Activated CD8-positive, alpha-beta T cell treated with anti-CD3 and anti-CD28 coated beads, Interleukin-2, amount 10 ng/mL, durations not matched to agents 7 days and 5 days (primary cell): ENCODE measurements around the gene TMOD1. TPM values are rescaled to one million over a fixed set of nuclear protein-coding genes. Genes with fewer than 3 reads are reported as not detected.

Experiments
- total RNA-seq, 2 experiments: library from RNA; stranded (reverse); gene quantifications; one replicate each; pipeline ENCODE4 v1.2.3, GENCODE V29; 2021

TMOD1 gene
- total RNA-seq, 2 experiments from 2014 or later, result 0.16 to 0.29 TPM

Other genes starting within 250 kb of the TMOD1 start
- gene CCDC180, start 194.0 kb upstream of the TMOD1 start, total RNA-seq, result 1 to 10 TPM; 3.6 to 5.1 TPM
- gene TDRD7, start 89.6 kb upstream of the TMOD1 start, total RNA-seq, result 1 to 10 TPM; 9.3 to 9.6 TPM
- gene TSTD2, start 131.7 kb downstream of the TMOD1 start, total RNA-seq, result 10 to 100 TPM; 13.0 to 15.6 TPM
- 10 to 100 TPM; 45.1 to 45.9 TPM for gene NCBP1, start 132.2 kb downstream of the TMOD1 start, total RNA-seq
- 10 to 100 TPM; 10.2 TPM for gene XPA, start 195.7 kb downstream of the TMOD1 start, total RNA-seq